Mucosa of rectum (tissue), 2 donors: Measurements from ENCODE around the gene HSDL1.

Experiments
- H3K27ac ChIP-seq, 2 donors: one replicate each; pipeline ENCODE4 v1.7.0; 2013; ENCODE audit warnings: inconsistent platforms in 2 of 2, low read depth in 2 of 2, low read length in 2 of 2
- H3K27me3 ChIP-seq, 2 donors: one replicate each; pipeline ENCODE4 v1.7.0; 2013; ENCODE audit warnings: low read length in 2 of 2; ENCODE audit not compliant: control insufficient read depth in 2 of 2, insufficient read depth in 2 of 2
- H3K36me3 ChIP-seq, 2 donors: one replicate each; pipeline ENCODE4 v1.7.0; 2013; ENCODE audit warnings: low read length in 2 of 2; ENCODE audit not compliant: control insufficient read depth in 2 of 2, insufficient read depth in 2 of 2
- H3K4me1 ChIP-seq, 2 donors: one replicate each; pipeline ENCODE4 v1.7.0; 2013; ENCODE audit warnings: low read length in 2 of 2, mild to moderate bottlenecking in 1 of 2; ENCODE audit not compliant: control insufficient read depth in 2 of 2, insufficient read depth in 2 of 2
- H3K4me3 ChIP-seq, 2 donors: one replicate each; pipeline ENCODE4 v1.7.0; 2013; ENCODE audit warnings: low read length in 2 of 2
- H3K9ac ChIP-seq, 2 donors: one replicate each; pipeline ENCODE4 v1.7.0; 2013; ENCODE audit warnings: low read length in 2 of 2, low read depth in 1 of 2, mild to moderate bottlenecking in 1 of 2
- H3K9me3 ChIP-seq, 2 donors: one replicate each; pipeline ENCODE4 v1.7.0; 2013; ENCODE audit warnings: low read length in 2 of 2; ENCODE audit not compliant: control insufficient read depth in 2 of 2
- donor health status: healthy.
- donor health status: Normal muscosa, but diverticular disease.

HSDL1 gene

DNA sequence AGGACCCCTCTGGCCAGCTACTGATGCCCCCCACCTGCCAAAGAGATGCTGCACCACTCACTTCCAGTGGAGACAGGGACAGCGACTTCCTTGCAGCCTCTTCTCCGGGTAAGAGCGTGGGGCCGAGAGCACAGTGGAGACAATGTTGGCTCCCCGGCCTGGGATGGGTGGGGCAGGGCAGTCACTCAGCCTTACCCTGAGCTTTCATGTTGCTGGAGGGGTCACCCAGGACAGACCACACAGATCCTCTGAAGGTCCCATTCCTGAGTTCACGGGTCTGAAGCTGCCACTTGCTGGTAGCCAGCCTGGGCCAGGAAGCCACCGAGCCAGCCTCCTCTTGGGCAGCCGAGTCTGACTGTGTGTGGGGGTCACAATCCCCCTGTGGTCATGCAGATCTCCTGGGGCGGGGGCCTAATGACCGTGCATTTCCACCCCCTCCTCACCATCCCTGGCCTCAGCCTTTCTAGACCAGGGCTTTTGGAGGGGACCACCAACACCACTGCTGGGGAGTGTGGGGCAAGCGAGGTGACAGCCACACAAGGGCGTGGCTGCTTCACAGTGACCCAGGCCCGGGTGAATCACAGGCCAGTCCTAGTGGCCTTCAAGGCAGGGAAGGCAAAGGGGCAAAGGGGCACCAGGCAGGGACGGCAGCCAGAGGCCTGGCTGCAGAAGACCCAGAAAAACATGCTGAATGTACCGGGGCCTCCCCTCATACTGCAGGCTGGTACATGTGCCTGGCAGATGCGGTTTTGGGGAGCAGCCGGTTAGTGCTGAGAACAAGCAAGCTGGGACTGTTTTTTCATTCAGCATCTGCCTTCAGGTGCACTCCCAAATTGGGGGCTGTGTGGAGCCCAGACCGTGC is 31.4 kb upstream of the HSDL1 start:
- Histone ChIP-seq H3K4me1 (peaks cover 13 to 20% of the 10 kb centered on the region in 2 donors), H3K4me3 (no peak overlapping the region), H3K27ac (peak overlapping the region in 1 of 2 donors; percentile 58), H3K9ac (no peak overlapping the region), H3K9me3 (no peaks in the 10 kb centered on the region), H3K27me3 (peaks cover 0 to 5% of the 10 kb centered on the region in 2 donors), H3K36me3 (peaks cover 18 to 20% of the 10 kb centered on the region in 2 donors)

DNA sequence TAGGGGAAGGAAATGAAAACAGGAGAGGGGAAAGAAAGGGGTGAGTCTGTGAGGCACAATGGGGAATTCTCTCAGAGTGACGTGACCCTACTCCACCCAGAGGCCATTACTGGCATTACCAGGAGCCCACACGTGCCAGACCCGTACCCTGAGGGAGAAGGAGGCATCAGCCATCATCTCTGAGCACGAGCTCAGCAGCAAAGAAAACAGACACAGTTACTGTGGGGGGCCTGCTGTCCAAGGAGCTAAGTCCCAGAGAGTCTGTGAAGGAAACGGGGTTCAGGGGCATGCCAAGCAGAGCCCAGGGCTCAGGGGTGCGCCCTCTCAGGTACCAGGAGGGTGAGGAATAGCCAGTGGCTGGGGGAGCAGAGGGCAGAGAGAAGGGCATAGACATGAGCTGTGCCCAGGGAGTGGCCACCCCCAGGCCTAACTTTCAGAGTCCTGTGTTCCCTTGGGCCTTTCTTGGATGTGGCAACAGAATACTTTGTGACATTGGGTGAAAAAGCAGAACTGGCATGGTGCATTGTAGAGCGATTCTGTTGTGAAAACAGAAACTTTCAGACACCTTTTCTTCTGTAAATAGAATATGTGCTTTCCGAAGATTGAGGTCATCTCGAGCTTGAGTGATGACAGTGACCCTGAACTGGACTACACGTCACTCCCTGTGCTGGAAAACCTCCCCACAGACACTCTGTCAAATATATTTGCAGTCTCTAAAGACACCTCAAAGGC is 30.5 kb upstream of the HSDL1 start:
- peaks cover 13 to 20% of the 10 kb centered on the region in 2 donors for H3K4me1 ChIP-seq
- no peaks in the 10 kb centered on the region for H3K9me3 ChIP-seq
- no peak overlapping the region for H3K4me3 ChIP-seq
- no peak overlapping the region for H3K9ac ChIP-seq
- H3K36me3 ChIP-seq: peaks cover 11 to 15% of the 10 kb centered on the region in 2 donors
- peaks cover 0 to 5% of the 10 kb centered on the region in 2 donors for H3K27me3 ChIP-seq
- H3K27ac ChIP-seq: no peak overlapping the region

DNA sequence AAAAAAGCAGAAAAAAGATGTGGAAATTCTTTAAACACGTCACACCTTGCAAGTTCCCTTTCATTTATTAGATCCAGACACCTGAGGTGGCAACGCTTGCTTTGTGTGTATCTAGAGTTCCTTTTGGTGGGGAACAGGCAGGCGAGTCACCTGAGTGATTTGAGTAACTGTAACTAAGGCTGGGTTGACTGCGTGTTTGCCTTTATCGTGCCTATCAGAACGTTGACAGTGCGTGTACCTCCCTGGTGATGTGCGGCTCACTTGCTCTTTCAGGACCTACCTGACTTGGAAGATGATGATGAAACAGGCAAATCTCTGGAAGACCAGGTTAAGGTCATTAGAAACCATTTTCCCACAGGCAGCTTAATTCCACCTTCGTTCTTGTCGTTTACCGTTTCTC is 29.4 kb upstream of the HSDL1 start:
- Histone ChIP-seq H3K9ac (no peak overlapping the region), H3K36me3 (peaks cover 8 to 9% of the 10 kb centered on the region in 2 donors), H3K4me3 (no peak overlapping the region), H3K9me3 (no peaks in the 10 kb centered on the region), H3K27ac (no peak overlapping the region), H3K27me3 (peaks cover 0 to 5% of the 10 kb centered on the region in 2 donors), H3K4me1 (peaks cover 13 to 20% of the 10 kb centered on the region in 2 donors)

DNA sequence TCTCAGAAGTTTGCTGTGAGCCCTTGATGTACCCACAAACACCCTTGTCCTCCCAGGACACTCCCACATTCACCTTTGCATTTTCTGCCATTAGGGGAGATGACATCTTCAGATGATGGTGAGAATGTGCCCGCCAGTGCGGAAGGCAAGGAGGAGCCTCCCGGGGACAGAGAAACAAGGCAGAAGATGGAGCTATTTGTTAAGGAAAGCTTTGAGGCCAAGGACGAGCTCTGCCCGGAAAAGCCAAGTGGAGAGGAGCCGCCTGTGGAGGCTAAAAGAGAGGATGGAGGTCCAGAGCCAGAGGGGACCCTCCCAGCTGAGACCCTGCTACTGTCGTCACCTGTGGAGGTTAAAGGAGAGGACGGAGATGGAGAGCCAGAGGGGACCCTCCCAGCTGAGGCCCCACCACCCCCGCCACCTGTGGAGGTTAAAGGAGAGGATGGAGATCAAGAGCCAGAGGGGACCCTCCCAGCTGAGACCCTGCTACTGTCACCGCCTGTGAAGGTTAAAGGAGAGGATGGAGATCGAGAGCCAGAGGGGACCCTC is 24.9 kb upstream of the HSDL1 start:
- Histone ChIP-seq H3K9me3 (no peaks in the 10 kb centered on the region), H3K27ac (no peak overlapping the region), H3K4me1 (no peaks in the 10 kb centered on the region), H3K4me3 (no peak overlapping the region), H3K36me3 (no peaks in the 10 kb centered on the region), H3K27me3 (peaks cover 0 to 5% of the 10 kb centered on the region in 2 donors), H3K9ac (no peak overlapping the region)

DNA sequence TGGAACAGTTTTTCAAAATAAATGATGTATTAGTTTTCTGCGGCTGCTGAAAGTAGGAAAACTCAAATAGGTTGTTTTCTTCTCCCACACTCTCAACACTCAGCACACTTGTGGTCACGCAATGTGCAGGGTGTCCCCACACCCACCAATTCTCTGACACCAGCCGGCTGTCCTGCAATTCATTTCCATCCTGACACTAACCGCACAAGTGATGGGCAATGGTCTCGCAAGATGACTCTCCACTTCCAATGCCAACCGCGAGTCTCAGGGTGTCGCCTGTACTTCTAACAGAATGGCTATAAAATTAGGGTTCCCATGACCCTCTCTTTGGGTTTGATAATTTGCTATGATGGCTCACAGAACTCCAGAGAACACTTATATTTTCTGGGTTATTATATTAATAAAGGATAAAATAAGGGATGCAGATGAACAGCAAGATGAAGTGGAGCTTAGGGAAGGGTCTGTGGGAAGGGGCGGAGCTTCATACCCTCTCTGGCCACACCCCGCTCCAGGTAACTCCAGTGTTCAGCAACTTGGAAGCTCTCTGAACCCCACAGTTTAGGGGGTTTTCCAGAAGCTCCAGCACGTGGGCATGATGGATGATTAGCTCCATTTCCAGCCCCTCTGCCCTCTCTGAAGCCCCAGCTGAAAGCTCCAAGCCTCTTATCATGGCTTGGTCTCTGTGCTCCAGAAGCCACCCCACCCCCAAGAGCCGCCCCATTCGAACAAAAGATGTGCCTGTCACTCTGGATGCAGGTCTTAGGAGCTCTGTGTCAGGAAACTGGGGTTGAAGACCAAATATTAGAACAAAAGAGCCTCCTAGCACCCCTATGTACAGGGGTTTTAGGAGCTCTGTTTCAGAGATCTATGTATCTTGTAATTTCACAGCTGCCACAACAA is 22.1 kb upstream of the HSDL1 start:
- no peaks in the 10 kb centered on the region for H3K9me3 ChIP-seq
- no peaks in the 10 kb centered on the region for H3K4me1 ChIP-seq
- H3K27ac ChIP-seq: no peak overlapping the region
- H3K4me3 ChIP-seq: no peak overlapping the region
- H3K36me3 ChIP-seq: no peaks in the 10 kb centered on the region
- peaks cover 0 to 2% of the 10 kb centered on the region in 2 donors for H3K27me3 ChIP-seq
- no peak overlapping the region for H3K9ac ChIP-seq

DNA sequence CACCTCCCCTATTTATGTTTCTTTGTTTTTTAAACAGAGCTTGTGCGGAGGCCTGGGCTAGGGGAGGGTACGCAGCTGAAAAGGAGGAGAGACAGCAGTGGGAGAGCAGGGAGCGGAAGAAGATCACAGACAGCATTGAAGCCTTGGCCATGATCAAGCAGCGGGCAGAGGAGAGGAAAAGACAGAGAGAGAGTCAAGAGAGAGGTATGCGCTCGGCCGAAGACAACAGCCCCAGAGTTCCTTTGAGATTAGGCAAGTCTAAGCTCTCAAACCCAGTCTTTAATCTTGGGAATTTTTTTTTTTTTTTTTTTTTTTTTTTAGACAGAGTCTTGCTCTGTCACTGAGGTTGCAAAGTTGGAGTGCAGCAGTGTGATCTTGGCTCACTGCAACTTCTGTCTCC is 20.8 kb upstream of the HSDL1 start:
- Histone ChIP-seq H3K27ac (no peak overlapping the region), H3K4me3 (no peak overlapping the region), H3K36me3 (no peaks in the 10 kb centered on the region), H3K27me3 (peaks cover 0 to 7% of the 10 kb centered on the region in 2 donors), H3K9me3 (no peaks in the 10 kb centered on the region), H3K4me1 (no peaks in the 10 kb centered on the region), H3K9ac (no peak overlapping the region)

DNA sequence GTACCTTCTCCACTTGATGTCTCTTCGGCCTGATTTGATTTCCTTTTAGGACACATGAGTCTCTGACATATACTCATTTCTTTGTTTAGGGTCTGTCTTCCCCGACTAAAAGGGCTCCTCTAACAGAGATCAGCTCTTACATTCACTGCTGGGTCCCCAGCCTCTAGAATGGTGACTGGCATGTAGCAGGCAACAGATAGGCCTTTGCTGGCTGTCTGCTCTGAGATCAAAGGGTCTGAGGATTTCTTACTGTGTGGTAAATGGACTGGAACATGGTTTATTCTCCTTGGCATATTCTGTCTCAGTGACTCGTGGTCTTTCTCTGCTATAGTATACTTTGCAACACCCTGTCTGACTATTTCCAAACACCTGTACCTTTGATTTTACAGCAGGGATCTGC is 16.8 kb upstream of the HSDL1 start:
- no peak overlapping the region for H3K27ac ChIP-seq
- H3K9ac ChIP-seq: no peak overlapping the region
- H3K27me3 ChIP-seq: peaks cover 2 to 10% of the 10 kb centered on the region in 2 donors

DNA sequence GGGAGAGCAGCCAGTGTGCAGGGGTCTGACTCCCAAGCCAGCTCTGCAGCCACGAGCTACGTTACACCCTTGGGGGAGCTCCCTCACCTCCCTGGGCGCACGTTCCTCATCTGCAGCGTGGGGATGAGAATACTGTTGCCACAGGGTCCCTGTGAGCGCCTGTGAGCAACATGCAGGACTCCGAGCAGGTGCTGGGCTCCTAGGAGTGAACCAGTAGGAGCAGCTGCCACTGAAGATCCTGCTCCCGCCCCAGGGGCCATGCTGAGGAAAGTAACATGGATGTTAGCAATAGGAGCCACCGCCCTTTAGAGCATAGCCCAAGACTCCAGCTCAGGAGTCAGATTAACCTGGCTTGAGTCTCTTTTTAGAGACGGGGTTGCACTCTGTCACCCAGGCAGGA is 16.1 kb upstream of the HSDL1 start:
- H3K4me1 ChIP-seq: no peaks in the 10 kb centered on the region
- H3K9ac ChIP-seq: no peak overlapping the region
- no peak overlapping the region for H3K27ac ChIP-seq

More for the DNA sequence above, 16.8 kb upstream of the HSDL1 start:
- no peak overlapping the region for H3K4me3 ChIP-seq
- H3K36me3 ChIP-seq: no peaks in the 10 kb centered on the region
- H3K9me3 ChIP-seq: no peaks in the 10 kb centered on the region
- H3K4me1 ChIP-seq: no peaks in the 10 kb centered on the region

DNA sequence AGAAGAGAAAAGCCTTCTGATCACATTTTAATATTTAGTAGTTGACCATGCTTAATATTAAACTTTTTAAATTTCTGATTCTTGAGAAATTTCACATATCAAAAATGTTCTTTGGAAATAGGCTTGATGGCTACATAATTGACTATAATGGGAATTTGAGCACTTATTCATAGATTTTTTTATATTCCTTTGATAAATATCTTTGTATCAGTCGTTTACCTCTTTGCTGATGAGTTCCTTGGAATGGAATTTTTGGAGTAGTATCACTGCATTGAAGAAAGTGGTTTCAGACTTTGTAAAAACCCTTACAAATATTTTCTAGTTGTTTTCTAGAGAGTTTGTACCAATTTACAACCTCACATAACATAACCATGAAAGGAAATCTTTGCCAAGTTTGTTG is 14.8 kb upstream of the HSDL1 start:
- Histone ChIP-seq H3K9me3 (no peaks in the 10 kb centered on the region), H3K27ac (no peak overlapping the region), H3K9ac (no peak overlapping the region), H3K27me3 (peaks cover 2 to 10% of the 10 kb centered on the region in 2 donors), H3K4me3 (no peak overlapping the region), H3K36me3 (no peaks in the 10 kb centered on the region), H3K4me1 (no peaks in the 10 kb centered on the region)

More for the DNA sequence above, 16.1 kb upstream of the HSDL1 start:
- Histone ChIP-seq H3K4me3 (no peak overlapping the region), H3K36me3 (no peaks in the 10 kb centered on the region), H3K9me3 (no peaks in the 10 kb centered on the region), H3K27me3 (peaks cover 2 to 10% of the 10 kb centered on the region in 2 donors)
